Hypothalamus (tissue), 51 donors: ENCODE measurements around the gene TTC28.
"Not testable (repeated sequence)": the region's sequence is repeated elsewhere in the genome, so short reads cannot be mapped to it uniquely, and the experiment has no call there.

Experiments used
- DNase-seq, 51 donors: peaks; one replicate each; lab custom pipeline; 2025; lab: John Stamatoyannopoulos, UW

The TTC28 gene

DNA sequence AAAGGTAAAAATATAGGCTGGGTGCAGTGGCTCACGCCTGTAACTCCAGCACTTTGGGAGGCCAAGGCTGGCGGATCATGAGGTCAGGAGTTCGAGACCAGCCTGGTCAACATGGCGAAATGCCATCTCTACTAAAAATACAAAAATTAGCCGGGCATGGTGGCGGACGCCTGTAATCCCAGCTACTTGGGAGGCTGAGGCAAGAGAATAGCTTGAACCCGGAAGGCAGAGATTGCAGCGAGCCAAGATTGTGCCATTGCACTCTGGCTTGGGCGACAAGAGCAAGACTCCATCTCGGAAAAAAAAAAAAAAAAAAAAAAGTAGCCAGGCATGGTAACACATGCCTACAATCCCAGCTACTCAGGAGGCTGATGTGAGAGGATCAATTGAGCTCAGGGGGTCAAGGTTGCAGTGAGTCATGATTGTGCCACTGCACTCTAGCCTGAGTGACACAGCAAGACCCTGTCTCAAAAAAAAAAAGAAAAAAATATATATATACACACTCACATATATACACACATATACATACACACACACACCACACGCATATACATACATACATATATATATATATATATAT, 112.6 kb downstream of the TTC28 start:
- not testable (repeated sequence) for DNase-seq

DNA sequence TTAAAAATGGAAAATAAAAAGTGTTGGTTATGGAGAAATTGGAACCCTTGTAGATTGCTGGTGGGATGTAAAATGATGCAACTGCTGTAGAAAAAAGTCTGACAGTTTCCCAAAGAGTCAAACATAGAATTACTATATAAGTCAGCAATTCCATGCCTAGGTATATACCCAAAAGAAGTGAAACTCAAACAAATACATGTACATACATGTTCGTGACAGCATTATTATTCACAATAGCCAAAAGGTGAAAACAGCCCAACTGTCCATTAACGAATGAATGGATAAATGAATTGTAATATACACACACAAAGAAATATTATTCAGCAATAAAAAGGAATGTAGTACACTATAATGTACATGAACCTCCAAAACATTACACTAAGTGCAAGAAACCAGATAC, 116.0 kb downstream of the TTC28 start:
- no peak for DNase-seq

DNA sequence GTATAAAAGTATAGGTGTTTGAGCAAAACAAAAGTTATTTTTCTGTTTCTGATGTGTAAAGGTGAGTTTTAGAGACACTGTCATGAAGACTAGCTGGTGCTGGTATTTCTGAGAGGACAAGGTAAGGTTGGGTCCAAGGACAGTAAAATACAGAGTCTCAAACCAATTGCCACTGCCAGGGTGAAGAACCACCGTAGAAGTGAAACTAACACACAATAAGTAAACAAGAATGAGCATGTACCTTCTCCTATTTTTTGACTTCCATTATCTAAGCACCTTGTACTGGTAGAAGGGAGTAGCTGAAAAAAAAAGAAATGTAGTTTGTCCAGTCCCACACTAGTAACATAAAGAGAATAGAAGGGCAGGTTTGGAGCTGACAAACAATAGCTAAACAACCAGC, 117.3 kb downstream of the TTC28 start:
- DNase-seq = no peak

DNA sequence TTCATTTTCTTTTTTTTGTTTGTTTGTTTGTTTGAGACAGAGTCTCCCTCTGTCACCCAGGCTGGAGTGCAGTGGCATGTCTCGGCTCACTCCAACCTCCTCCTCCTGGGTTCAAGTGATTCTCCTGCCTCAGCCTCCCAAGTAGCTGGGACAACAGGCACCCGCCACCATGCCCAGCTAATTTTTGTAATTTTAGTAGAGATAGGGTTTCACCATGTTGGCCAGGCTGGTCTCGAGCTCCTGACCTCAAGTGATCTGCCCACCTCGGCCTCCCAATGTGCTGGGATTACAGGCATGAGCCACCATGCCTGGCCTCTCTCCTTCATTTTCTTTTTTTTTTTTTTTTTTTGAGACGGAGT, 118.9 kb downstream of the TTC28 start:
- not testable (repeated sequence) for DNase-seq

DNA sequence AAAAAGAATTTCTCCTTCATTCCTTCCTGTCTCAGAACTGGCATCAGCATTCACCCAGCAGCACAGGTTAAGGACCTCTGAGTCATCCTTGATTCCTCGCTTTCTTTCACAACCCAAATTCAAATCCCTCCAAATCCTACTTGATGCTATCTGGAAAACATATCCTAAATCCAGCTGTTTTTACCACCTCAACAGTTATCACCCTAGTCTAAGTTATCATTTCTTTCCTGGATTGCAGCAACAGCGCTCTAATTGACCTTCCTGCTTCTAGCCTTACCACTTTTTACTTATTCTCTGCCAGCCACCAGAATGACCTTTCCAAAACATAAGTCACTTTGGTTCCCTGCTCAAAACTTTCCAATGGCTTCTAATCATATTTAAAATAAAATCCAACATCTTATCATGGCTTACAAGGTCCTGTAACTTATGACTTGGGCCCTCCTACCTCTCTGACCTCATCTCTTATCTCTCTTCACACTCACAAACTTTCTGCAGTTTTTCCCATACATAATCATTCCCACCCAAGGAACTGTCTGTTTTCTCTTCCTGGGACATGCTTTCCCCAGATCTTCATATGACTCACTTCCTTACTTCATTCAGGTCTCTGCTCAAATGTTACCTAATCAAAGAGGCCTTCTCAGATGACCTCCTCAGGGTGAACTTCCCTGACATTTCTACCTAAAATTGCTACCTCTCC, 119.4 kb downstream of the TTC28 start:
- no peak for DNase-seq

DNA sequence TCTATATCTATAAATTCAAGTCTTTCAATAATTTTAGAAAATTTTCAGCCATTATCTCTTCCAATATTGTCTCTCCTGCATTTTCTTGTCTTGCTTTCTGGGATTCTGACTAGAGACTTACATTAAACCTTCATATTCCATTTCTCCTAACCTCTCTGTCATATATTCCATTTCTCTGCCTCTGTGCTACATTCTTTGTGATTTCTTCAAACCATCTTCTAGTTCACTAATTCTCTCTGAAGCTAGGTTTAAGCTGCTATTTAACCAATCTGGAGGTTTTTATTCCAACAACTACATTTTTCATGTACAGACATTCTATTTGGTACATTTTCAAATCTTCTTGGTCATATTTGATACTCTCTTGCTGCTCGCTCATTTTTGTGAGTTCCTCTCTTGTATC, 122.5 kb downstream of the TTC28 start:
- DNase-seq = no peak

DNA sequence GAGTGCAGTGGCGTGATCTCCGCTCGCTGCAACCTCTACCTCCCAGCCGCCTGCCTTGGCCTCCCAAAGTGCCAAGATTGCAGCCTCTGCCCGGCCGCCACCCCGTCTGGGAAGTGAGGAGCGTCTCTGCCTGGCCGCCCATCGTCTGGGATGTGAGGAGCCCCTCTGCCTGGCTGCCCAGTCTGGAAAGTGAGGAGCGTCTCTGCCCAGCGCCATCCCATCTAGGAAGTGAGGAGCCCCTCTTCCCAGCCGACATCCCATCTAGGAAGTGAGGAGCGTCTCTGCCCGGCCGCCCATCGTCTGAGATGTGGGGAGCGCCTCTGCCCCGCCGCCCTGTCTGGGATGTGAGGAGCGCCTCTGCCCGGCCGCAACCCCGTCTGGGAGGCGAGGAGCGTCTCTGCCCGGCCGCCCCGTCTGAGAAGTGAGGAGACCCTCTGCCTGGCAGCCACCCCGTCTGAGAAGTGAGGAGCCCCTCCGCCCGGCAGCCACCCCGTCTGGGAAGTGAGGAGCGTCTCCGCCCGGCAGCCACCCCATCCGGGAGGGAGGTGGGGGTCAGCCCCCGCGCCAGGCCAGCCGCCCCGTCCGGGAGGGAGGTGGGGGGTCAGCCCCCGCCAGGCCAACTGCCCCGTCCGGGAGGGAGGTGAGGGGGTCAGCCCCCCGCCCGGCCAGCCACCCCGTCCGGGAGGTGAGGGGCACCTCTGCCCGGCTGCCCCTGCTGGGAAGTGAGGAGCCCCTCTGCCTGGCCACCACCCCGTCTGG, 126.4 kb downstream of the TTC28 start:
- not testable (repeated sequence) for DNase-seq

DNA sequence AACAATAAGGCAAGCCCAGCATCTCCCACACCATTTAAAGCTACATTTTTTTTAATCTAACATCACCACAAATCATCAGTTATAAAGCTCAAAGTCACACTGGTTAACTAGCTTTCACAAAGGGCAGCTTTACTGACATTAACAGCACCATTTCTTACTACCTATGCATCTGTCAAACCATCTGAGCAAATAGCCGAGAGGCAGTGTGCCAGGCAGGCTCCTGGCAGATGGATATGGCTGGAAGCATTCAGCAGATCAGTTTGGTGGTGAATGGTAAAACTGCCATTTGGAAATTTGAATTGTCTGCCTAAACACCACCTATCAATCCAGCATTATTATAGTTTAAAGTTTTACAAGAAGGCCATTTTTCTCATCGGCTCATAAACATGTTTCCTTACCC, 131.2 kb downstream of the TTC28 start:
- DNase-seq = no peak

DNA sequence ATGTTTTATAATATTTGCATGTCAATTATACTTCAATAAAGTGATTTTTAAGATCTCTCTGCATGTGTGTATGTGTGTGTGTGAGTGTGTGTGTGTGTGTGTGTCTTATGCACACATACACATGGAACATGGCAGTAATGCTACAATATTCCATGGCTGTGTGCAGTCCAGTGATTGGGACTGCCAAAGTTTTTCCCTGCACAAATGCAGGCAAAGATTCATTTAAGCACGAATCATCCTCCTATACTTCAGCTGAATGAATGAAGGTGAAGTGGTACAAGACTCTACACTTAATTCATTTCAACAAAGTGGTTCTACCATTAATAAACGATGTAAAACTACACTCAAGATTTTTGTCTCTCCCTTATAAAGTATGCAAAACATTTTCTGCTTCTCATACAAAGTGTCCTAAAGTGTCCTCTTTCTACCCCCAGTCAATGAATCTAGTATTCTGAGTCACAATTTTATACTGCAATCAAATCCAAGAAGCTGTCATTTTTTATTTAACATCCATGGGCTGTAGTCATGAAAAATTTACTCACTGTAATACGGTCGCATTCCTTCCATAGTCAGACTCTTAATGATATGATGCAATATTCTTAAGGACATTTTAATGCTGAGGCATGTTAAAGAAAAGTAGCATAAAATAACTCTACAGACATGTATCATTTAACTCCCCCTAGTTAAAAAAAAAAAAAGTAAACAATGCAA, 132.4 kb downstream of the TTC28 start:
- no peak for DNase-seq

DNA sequence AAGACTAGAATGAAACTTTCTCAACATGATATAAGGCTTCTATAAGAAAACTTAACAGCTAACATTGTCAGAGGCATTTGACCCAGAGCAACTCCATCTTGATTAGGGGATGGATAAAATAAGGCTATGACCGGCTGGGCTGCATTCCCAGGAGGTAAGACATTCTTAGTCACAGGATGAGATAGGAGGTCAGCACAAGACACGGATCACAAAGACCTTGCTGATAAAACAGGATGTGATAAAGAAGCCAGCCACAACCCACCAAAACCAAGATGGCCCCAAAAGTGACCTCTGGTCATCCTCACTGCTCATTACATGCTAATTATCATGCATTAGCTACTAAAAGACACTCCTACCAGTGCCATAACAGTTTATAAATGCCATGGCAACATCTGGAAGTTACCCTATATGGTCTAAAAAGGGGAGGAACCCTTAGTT, 135.2 kb downstream of the TTC28 start:
- no peak for DNase-seq

DNA sequence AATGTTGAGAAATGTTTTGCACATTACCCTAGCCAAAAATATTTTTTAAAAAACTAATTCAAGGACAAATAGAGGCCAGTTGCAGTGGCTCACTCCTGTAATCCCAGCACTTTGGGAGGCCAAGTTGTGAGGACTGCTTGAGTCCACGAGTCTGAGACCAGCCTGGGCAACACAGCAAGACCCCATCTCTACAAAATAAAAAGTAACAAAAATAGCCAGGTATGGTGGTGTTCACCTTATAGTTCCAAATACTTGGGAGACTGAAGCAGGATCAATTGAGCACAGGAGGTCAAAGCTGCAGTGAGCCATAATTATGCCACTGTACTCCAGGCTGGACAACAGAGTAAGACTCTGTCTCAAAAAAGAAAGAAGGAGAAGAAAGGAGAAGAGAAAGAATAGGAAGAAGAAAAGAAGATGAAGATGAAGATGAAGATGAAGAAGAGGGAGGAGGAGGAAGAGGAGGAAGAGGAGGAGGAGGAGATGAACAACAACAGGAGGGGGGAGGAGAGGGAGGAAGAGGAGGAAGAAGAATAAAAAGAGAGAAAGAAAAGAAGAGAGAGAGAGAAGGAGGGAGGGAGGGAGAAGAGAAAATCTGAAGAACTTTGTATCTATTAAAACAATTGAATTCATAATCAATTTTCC, 136.5 kb downstream of the TTC28 start:
- DNase-seq = no peak

DNA sequence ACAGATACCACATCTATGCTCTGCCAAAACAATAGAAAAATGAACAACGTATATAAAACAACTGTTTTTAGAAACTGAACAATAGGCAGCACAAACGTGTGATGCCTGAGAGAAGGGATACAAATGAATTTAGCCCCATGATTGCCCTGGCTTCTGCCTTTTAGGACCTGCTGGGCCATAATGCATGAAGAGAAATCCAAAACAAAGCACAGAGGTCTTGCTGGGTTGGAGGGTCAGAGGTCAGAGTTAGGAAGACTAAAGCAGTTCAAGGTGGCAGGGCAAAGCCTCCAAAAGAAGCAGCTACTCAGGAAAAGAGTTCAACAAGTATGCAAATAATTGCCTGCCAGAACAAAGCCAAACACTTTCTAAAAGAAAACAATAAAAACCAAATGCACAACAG, 138.5 kb downstream of the TTC28 start:
- no peak for DNase-seq

DNA sequence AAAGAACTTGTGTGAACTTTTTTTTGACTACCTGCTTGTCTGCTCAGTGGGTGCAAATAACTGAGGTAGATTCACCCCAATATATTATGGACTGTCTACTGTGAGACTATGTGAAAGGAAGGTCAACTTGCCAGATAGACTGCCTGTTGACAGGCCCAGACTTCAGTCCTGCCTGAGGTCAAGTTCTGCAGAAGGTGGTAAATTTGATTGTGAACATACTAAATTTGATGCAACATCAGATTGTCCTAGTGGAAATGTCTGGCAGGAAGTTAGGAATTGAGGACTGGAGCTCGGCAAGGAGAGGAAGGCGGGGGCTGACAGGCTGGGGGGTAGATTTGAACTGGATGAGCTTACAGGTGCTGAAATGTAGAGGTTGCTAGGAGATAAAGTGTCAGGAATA, 140.7 kb downstream of the TTC28 start:
- DNase-seq = no peak

DNA sequence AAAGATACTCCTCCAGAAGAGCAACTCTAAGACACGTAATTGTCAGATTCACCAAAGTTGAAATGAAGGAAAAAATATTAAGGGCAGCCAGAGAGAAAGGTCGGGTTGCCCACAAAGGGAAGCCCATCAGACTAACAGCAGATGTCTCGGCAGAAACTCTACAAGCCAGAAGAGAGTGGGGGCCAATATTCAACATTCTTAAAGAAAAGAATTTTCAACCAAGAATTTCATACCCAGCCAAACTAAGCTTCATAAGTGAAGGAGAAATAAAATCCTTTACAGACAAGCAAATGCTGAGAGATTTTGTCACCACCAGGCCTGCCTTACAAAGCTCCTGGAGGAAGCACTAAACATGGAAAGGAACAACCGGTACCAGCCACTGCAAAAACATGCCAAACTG, 149.1 kb downstream of the TTC28 start:
- not testable (repeated sequence) for DNase-seq

DNA sequence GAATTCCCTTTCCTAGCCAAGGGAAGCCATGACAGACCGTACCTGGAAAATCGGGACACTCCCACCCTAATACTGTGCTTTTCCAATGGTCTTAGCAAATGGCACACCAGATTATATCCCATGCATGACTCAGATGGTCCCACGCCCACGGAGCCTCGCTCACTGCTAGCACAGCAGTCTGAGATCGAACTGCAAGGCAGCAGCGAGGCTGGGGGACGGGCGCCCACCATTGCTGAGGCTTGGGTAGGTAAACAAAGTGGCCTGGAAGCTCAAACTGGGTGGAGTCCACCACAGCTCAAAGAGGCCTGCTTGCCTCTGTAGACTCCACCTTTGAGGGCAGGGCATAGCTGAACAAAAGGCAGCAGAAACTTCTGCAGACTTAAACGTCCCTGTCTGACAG, 150.5 kb downstream of the TTC28 start:
- not testable (repeated sequence) for DNase-seq

DNA sequence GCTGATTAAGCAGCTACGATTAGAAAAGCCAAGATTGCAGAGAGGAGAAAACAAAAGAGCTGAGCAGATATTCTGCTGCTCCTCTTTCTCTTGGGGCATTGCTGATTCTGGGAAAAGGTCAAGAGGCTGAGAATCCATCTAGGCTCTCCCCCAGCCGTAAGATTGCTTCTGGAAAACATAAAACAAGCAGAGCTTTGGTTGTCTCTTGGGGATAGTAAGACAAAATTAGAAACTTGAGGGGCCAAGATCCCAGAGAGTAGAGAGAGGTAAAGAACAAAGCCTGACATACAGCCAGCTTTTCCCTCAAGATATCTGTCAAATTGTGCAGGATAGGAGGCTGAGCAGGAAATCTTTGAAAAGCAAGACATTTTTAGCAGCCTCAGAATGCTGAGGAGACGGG, 158.2 kb downstream of the TTC28 start:
- no peak for DNase-seq

DNA sequence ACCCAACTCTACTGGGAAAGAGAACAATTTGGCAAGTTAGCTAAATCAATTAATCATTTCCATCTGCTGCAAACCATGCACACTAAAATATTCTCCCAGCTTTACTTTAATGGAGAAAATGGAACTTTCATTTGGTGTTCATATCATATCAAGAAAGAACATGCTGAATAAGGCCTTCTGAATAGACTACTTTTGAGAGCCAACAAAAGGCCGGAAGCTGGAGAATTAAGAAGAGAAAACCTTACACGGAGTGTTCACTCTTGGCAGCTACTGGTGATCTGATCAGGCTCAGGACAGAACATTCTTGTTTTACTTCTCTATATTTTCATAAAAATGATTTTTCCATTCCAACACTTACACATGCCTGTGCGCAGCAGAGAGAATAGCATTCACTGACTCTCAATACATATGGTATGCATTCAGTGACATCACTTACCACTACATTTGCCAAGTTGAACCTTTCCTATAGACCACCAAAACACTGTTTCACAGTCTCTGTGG, 165.3 kb downstream of the TTC28 start:
- DNase-seq = no peak

DNA sequence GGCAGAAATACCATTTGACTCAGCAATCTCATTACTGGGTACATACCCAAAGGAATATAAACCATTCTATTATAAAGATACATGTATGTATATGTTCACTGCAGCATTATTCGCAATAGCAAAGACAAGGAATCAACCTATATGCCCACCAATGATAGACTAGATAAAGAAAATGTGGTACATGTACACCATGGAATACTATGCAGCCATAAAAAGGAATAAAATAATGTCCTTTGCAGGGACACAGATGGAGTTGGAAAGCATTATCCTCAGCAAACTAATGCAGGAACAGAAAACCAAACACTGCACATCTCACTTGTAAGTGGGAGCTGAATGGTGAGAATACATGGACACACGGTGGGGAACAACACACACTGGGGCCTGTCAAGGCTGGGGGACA, 167.3 kb downstream of the TTC28 start:
- not testable (repeated sequence) for DNase-seq

DNA sequence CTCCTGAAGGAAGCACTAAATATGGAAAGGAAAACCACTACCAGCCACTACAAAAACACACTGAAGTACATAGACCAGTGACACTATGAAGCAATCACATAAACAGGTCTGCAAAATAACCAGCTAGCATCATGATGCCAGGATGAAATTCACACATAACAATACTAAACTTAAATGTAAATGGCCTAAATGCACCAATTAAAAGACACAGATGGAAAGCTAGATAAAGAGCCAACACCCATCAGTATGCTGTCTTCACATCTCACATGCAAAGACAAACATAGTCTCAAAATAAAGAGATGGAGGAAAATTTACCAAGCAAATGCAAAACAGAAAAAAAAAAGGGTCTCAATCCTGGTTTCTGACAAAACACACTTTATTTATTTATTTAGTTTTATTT, 171.7 kb downstream of the TTC28 start:
- DNase-seq = no peak

DNA sequence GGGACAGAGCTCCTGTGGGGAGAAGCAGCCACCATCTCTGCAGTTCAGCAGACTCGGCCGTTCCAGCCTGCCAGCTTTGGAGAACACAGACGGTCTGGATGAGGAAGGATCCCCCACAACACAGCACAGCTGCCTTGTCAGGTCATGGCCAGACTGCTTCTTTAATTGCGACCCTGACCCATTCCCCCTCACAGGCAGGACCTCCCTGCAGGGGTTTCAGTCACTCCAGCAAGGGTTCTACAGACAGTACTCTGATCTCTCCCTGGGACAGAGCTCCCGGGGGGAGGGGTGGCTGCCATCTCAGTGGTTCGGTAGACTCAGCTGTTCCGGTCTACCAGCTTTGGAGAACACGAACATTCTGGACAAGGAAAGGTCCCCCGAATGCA, 173.5 kb downstream of the TTC28 start:
- no peak for DNase-seq
